H9 (cell line): ENCODE results near the gene YY1. TPM values are rescaled to one million over a fixed set of nuclear protein-coding genes. Genes with fewer than 3 reads are reported as not detected.
"Not testable (repeated sequence)": the region's sequence is repeated elsewhere in the genome, so short reads cannot be mapped to it uniquely, and the experiment has no call there.

Experiments used
- DNase-seq: peaks from one replicate; pipeline ENCODE4 v3.0.0-alpha.2; 2017
- H2AFZ ChIP-seq: one replicate; pipeline ENCODE4 v1.6.1; 2013; ENCODE audit warnings: mild to moderate bottlenecking, low read length, control low read depth, moderate library complexity
- H2AK5ac ChIP-seq: 2 replicates; pipeline ENCODE4 v1.6.1; 2013; ENCODE audit warnings: low read length, control low read depth, mixed read lengths; ENCODE audit not compliant: insufficient read length
- H2BK120ac ChIP-seq: one replicate; pipeline ENCODE4 v1.6.1; 2013; ENCODE audit warnings: low read depth, mild to moderate bottlenecking, low read length, control low read depth, inconsistent platforms; ENCODE audit not compliant: poor library complexity, severe bottlenecking
- H2BK12ac ChIP-seq: 2 replicates; pipeline ENCODE4 v1.6.1; 2013; ENCODE audit warnings: low read length, control low read depth, mixed read lengths, low read depth; ENCODE audit not compliant: insufficient read length
- H2BK15ac ChIP-seq: 2 replicates; pipeline ENCODE4 v1.6.1; 2013; ENCODE audit warnings: low read depth, low read length, control low read depth
- H2BK20ac ChIP-seq: one replicate; pipeline ENCODE4 v1.6.1; 2013; ENCODE audit warnings: low read depth, mild to moderate bottlenecking, low read length, control low read depth, inconsistent platforms; ENCODE audit not compliant: poor library complexity, severe bottlenecking
- H2BK5ac ChIP-seq: 2 replicates; pipeline ENCODE4 v1.6.1; 2013; ENCODE audit warnings: low read length, control low read depth, mixed read lengths; ENCODE audit not compliant: insufficient read length
- H3K14ac ChIP-seq: 2 replicates; pipeline ENCODE4 v1.6.1; 2013; ENCODE audit warnings: low read length, control low read depth; ENCODE audit not compliant: insufficient read depth
- H3K18ac ChIP-seq: 2 replicates; pipeline ENCODE4 v1.6.1; 2013; ENCODE audit warnings: low read depth, mild to moderate bottlenecking, mixed read lengths, low read length, control low read depth; ENCODE audit not compliant: insufficient read length
- H3K23ac ChIP-seq: 2 replicates; pipeline ENCODE4 v1.6.1; 2013; ENCODE audit warnings: low read length, control low read depth, mixed read lengths, low read depth; ENCODE audit not compliant: insufficient read length
- H3K23me2 ChIP-seq: 2 replicates; pipeline ENCODE4 v1.6.1; 2013; ENCODE audit warnings: low read depth, mild to moderate bottlenecking, mixed read lengths, low read length, control low read depth; ENCODE audit not compliant: insufficient read length, poor library complexity, severe bottlenecking
- H3K27ac ChIP-seq: 2 replicates; pipeline ENCODE4 v1.5.1; 2013; ENCODE audit warnings: low read length, control low read depth, mixed read lengths, low read depth; ENCODE audit not compliant: insufficient read length
- H3K27me3 ChIP-seq: 2 replicates; pipeline ENCODE4 v1.6.1; 2013; ENCODE audit warnings: low read length, control low read depth, inconsistent platforms; ENCODE audit not compliant: insufficient read depth
- H3K4ac ChIP-seq: 2 replicates; pipeline ENCODE4 v1.6.1; 2013; ENCODE audit warnings: low read depth, mild to moderate bottlenecking, control low read depth, inconsistent platforms, low read length, moderate library complexity
- H3K4me1 ChIP-seq: 2 replicates; pipeline ENCODE4 v1.6.1; 2013; ENCODE audit warnings: low read length, control low read depth, inconsistent platforms; ENCODE audit not compliant: insufficient read depth
- H3K4me2 ChIP-seq: 2 replicates; pipeline ENCODE4 v1.6.1; 2013; ENCODE audit warnings: low read length, control low read depth, mixed read lengths; ENCODE audit not compliant: insufficient read length, insufficient read depth
- H3K56ac ChIP-seq: 2 replicates; pipeline ENCODE4 v1.6.1; 2013; ENCODE audit warnings: low read depth, mild to moderate bottlenecking, mixed read lengths, low read length, control low read depth; ENCODE audit not compliant: insufficient read length
- H3K79me1 ChIP-seq: 2 replicates; pipeline ENCODE4 v1.6.1; 2013; ENCODE audit warnings: low read depth, mild to moderate bottlenecking, moderate library complexity, low read length, control low read depth, inconsistent platforms; ENCODE audit not compliant: insufficient read depth, poor library complexity, severe bottlenecking
- H3K79me2 ChIP-seq: 2 replicates; pipeline ENCODE4 v1.6.1; 2013; ENCODE audit warnings: low read length, control low read depth, inconsistent platforms; ENCODE audit not compliant: insufficient read depth
- H3K9ac ChIP-seq: 2 replicates; pipeline ENCODE4 v1.6.1; 2013; ENCODE audit warnings: low read length, control low read depth, mixed read lengths; ENCODE audit not compliant: insufficient read length; ENCODE audit errors: extremely low read depth
- H3K9me3 ChIP-seq: one replicate; pipeline ENCODE4 v1.6.1; 2013; ENCODE audit warnings: low read depth, low read length, inconsistent platforms; ENCODE audit not compliant: control insufficient read depth
- H3T11ph ChIP-seq: one replicate; pipeline ENCODE4 v1.6.1; 2013; ENCODE audit warnings: mild to moderate bottlenecking, low read length, control low read depth, inconsistent platforms
- H4K20me1 ChIP-seq: one replicate; pipeline ENCODE4 v1.6.1; 2013; ENCODE audit not compliant: control insufficient read depth, insufficient read length, insufficient read depth
- H4K5ac ChIP-seq: 2 replicates; pipeline ENCODE4 v1.6.1; 2013; ENCODE audit warnings: low read depth, mild to moderate bottlenecking, mixed read lengths, low read length, control low read depth; ENCODE audit not compliant: insufficient read length
- H4K8ac ChIP-seq: replicated peaks from 2 replicates; pipeline ENCODE4 v1.6.1; 2013; ENCODE audit warnings: low read length, control low read depth, mixed read lengths, low read depth; ENCODE audit not compliant: insufficient read length
- H4K91ac ChIP-seq: 2 replicates; pipeline ENCODE4 v1.6.1; 2013; ENCODE audit warnings: low read depth, mild to moderate bottlenecking, moderate library complexity, mixed read lengths, low read length, control low read depth; ENCODE audit not compliant: insufficient read length
- H3K27ac Mint-ChIP-seq, 3 experiments: 2 replicates in 2 of 3; 3 replicates in 1 of 3; pipeline ENCODE4 v1.8.0; 2020 to 2021; ENCODE audit warnings: mixed read lengths in 3 of 3, mild to moderate bottlenecking in 1 of 3, moderate library complexity in 1 of 3
- H3K27me3 Mint-ChIP-seq: 2 replicates; pipeline ENCODE4 v1.8.0; 2021; ENCODE audit warnings: low read depth, mild to moderate bottlenecking, moderate library complexity, mixed read lengths
- H3K36me3 Mint-ChIP-seq, 3 experiments: 2 replicates in 2 of 3; 3 replicates in 1 of 3; pipeline ENCODE4 v1.8.0; 2020 to 2021; ENCODE audit warnings: low read depth in 3 of 3, mixed read lengths in 3 of 3; ENCODE audit not compliant: insufficient read depth in 1 of 3
- H3K4me1 Mint-ChIP-seq, 2 experiments: 2 replicates each; pipeline ENCODE4 v1.8.0; 2020; ENCODE audit warnings: mixed read lengths in 2 of 2
- H3K4me3 Mint-ChIP-seq, 2 experiments: 2 replicates in 1 of 2; 3 replicates in 1 of 2; pipeline ENCODE4 v1.8.0; 2020 to 2021; ENCODE audit warnings: mild to moderate bottlenecking in 2 of 2, mixed read lengths in 2 of 2, moderate library complexity in 1 of 2
- H3K9me3 Mint-ChIP-seq, 2 experiments: 2 replicates in 1 of 2; 3 replicates in 1 of 2; pipeline ENCODE4 v1.8.0; 2020; ENCODE audit warnings: mild to moderate bottlenecking in 2 of 2, mixed read lengths in 2 of 2, moderate library complexity in 1 of 2
- WGBS: extraction: QIAGEN DNeasy Blood & Tissue Kit; methylation state at CpG from one replicate; pipeline ENCODE4 v1.1.7; 2013; ENCODE audit warnings: missing lambda C conversion rate, low lambda C conversion rate, mixed read lengths; ENCODE audit not compliant: insufficient read length; ENCODE audit errors: extremely low coverage; 5-methylcytosine and 5-hydroxymethylcytosine counted together
- total RNA-seq: library from RNA; stranded (reverse); gene quantifications from 2 replicates; pipeline ENCODE4 v1.2.1, GENCODE V29; 2021

Gene YY1
- total RNA-seq, 1 experiment from 2014 or later, result 103 TPM

DNA sequence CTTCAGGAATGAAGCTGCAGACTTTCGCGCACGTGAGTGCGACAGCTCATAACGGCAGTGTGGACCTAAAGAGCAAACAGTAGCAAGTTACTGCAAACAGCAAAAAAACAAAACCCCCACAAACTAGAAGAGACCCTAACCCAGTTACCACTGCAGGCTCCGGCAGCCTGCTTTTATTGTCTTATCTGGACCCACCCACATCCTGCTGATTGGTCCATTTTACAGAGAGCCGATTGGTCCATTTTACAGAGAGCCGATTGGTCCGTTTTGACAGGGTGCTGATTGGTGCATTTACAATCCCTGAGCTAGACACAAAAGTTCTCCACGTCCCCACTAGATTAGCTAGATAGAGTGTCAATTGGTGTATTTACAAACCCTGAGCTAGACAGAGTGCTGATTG is 31.4 kb upstream of the YY1 start:
- H3K4me1 Mint-ChIP-seq, H3K9ac ChIP-seq, H3K27ac ChIP-seq, H2BK12ac ChIP-seq, H3K4me3 Mint-ChIP-seq, H3K79me1 ChIP-seq, H3K4me1 ChIP-seq, H3K27me3 Mint-ChIP-seq, H3K56ac ChIP-seq, H3K23me2 ChIP-seq, H4K5ac ChIP-seq, H2BK20ac ChIP-seq, H3K9me3 Mint-ChIP-seq, H3K18ac ChIP-seq, H2BK15ac ChIP-seq, H3K4ac ChIP-seq, H2BK120ac ChIP-seq, H2BK5ac ChIP-seq, H4K8ac ChIP-seq, H2AK5ac ChIP-seq, H3T11ph ChIP-seq, H3K23ac ChIP-seq, H3K79me2 ChIP-seq, DNase-seq, H3K4me2 ChIP-seq, H4K91ac ChIP-seq, H3K9me3 ChIP-seq, H3K27me3 ChIP-seq, H4K20me1 ChIP-seq, H3K14ac ChIP-seq, H2AFZ ChIP-seq: not testable (repeated sequence)
- Mint-ChIP-seq H3K36me3 (peaks cover 4 to 11% (median 7%) of the 10 kb centered on the region in 3 experiments; a peak in 6 of 7 replicates), H3K27ac (peak overlapping the region; percentile 75 to 82 (median 79); a peak in 2 of 7 replicates)
- no CpG with 5 or more reads among the region's 10 CpGs for WGBS

DNA sequence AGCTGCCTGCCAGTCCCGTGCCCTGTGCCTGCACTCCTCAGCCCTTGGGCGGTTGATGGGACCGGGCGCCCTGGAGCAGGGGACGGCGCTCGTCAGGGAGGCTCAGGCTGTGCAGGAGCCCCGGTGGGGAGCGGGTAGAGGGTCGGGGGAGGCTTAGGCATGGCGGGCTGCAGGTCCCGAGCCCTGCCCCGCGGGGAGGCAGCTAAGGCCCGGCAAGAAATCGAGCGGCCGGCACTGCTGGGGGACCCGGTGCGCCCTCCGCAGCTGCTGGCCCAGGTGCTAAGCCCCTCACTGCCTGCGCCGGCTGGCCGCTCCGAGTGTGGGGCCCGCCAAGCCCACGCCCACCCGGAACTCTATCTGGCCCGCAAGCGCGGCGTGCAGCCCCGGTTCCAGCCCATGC is 30.8 kb upstream of the YY1 start:
- H3K36me3 Mint-ChIP-seq, result peaks cover 4 to 11% (median 7%) of the 10 kb centered on the region in 3 experiments; a peak in 6 of 7 replicates
- H2BK120ac ChIP-seq, H3K23ac ChIP-seq, H4K8ac ChIP-seq, H4K20me1 ChIP-seq, H2BK15ac ChIP-seq, H3K18ac ChIP-seq, H3K4me2 ChIP-seq, H3K9me3 Mint-ChIP-seq, H3K79me1 ChIP-seq, H2BK5ac ChIP-seq, H3T11ph ChIP-seq, H2AK5ac ChIP-seq, H3K27ac Mint-ChIP-seq, H3K27ac ChIP-seq, DNase-seq, H4K5ac ChIP-seq, H2AFZ ChIP-seq, H3K9ac ChIP-seq, H3K4me1 Mint-ChIP-seq, H2BK12ac ChIP-seq, H4K91ac ChIP-seq, H3K4me3 Mint-ChIP-seq, H3K27me3 Mint-ChIP-seq, H3K4ac ChIP-seq, H3K14ac ChIP-seq, H3K9me3 ChIP-seq, H3K4me1 ChIP-seq, H3K56ac ChIP-seq, H3K23me2 ChIP-seq, H2BK20ac ChIP-seq, H3K27me3 ChIP-seq, H3K79me2 ChIP-seq: not testable (repeated sequence)
- WGBS, result no CpG with 5 or more reads among the region's 33 CpGs
